ENCODE measurements around the gene CTIF. TPM values are rescaled to one million over a fixed set of nuclear protein-coding genes. Genes with fewer than 3 reads are reported as not detected.
"Not testable (repeated sequence)": the region's sequence is repeated elsewhere in the genome, so short reads cannot be mapped to it uniquely, and the experiment has no call there.

The CTIF gene
- total RNA-seq, 2 donors from 2014 or later = 30.6 to 61.2 TPM

- Histone ChIP-seq H3K4me1 (peaks cover 0 to 38% of the 10 kb centered on the region in 2 donors), H3K36me3 (no peaks in the 10 kb centered on the region), H3K9me3 (no peaks in the 10 kb centered on the region)
These were observed 272.6 kb downstream of the CTIF start for GRCh38 chr18:48811401-48811800.

GRCh38 chr18:48811977-48812451 is 273.2 kb downstream of the CTIF start:
- not testable (repeated sequence) for H3K27ac ChIP-seq, H3K36me3 ChIP-seq, H3K27me3 ChIP-seq, H3K4me3 ChIP-seq, H3K9me3 ChIP-seq
- H3K4me1 ChIP-seq = peaks cover 0 to 31% of the 10 kb centered on the region in 2 donors
- DNase-seq (ENCODE audit: low spot score) = peak; percentile 48

More at GRCh38 chr18:48811401-48811800, 272.6 kb downstream of the CTIF start:
- Histone ChIP-seq H3K27ac (no peak overlapping the region), H3K4me3 (no peak overlapping the region), H3K27me3 (no peaks in the 10 kb centered on the region)
- TF ChIP-seq CTCF (IDR thresholded peaks at IDR 0.05) = no peak
- DNase-seq (ENCODE audit: low spot score) = no peak

GRCh38 chr18:48813321-48813720 is 274.5 kb downstream of the CTIF start:
- Histone ChIP-seq H3K36me3 (peaks cover 16% of the 10 kb centered on the region), H3K4me1 (peaks cover 0 to 30% of the 10 kb centered on the region in 2 donors), H3K4me3 (no peak overlapping the region), H3K27ac (no peak overlapping the region), H3K9me3 (no peaks in the 10 kb centered on the region), H3K27me3 (no peaks in the 10 kb centered on the region)
- DNase-seq (ENCODE audit: low spot score) = no peak
- no peak for TF ChIP-seq CTCF (IDR thresholded peaks at IDR 0.05)

- no peak for TF ChIP-seq CTCF (IDR thresholded peaks at IDR 0.05)
- peaks cover 0 to 30% of the 10 kb centered on the region in 2 donors for H3K4me1 ChIP-seq
- no peak overlapping the region for H3K4me3 ChIP-seq
- peaks cover 16% of the 10 kb centered on the region for H3K36me3 ChIP-seq
- peak; percentile 64 for DNase-seq (ENCODE audit: low spot score)
- H3K27ac ChIP-seq = peak overlapping the region; percentile 31 to 48
- H3K27me3 ChIP-seq = no peaks in the 10 kb centered on the region
- H3K9me3 ChIP-seq = no peaks in the 10 kb centered on the region
These were observed 275.1 kb downstream of the CTIF start for GRCh38 chr18:48813833-48814489.

- no peak for TF ChIP-seq CTCF (IDR thresholded peaks at IDR 0.05)
- Histone ChIP-seq H3K27me3 (no peaks in the 10 kb centered on the region), H3K4me1 (peaks cover 0 to 34% of the 10 kb centered on the region in 2 donors), H3K9me3 (no peaks in the 10 kb centered on the region), H3K36me3 (peaks cover 16% of the 10 kb centered on the region), H3K27ac (peak overlapping the region; percentile 31 to 48), H3K4me3 (no peak overlapping the region)
- peak; percentile 44 for DNase-seq (ENCODE audit: low spot score)
These were observed 275.8 kb downstream of the CTIF start for GRCh38 chr18:48814490-48815178.

- peaks cover 16% of the 10 kb centered on the region for H3K36me3 ChIP-seq
- H3K9me3 ChIP-seq = no peaks in the 10 kb centered on the region
- H3K4me3 ChIP-seq = no peak overlapping the region
- no peak for TF ChIP-seq CTCF (IDR thresholded peaks at IDR 0.05)
- H3K4me1 ChIP-seq = peaks cover 0 to 39% of the 10 kb centered on the region in 2 donors
- H3K27ac ChIP-seq = no peak overlapping the region
- H3K27me3 ChIP-seq = no peaks in the 10 kb centered on the region
- no peak for DNase-seq (ENCODE audit: low spot score)
These were observed 276.3 kb downstream of the CTIF start for GRCh38 chr18:48815179-48815515.

Data from right atrium auricular region (tissue), 2 donors.